Effector CD8-positive, alpha-beta T cell (primary cell): ENCODE measurements around the gene SAMM50.
"Not testable (repeated sequence)": the region's sequence is repeated elsewhere in the genome, so short reads cannot be mapped to it uniquely, and the experiment has no call there.

Source experiments
- DNase-seq: peaks from one replicate; lab custom pipeline; 2025; lab: John Stamatoyannopoulos, UW

The SAMM50 gene

DNA sequence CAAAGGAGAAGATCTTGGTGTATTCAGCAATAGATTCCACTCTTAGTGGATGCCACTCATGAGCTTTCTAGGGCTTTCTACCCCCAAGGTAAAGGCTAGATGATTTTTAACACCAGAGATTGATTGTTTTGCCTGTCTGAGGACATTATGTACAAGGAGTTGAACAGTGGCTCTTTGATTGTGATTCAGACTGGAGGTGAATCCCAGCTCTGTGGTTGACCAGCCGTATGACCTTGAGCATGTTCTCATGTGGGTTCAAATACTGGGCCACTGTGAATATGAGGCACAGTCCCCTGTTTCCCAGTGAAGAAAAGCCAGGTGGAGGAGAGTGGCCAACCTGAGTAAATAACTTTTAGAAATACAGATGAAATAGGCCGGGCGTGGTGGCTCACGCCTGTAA lies 44.9 kb downstream of the SAMM50 start:
- no peak for DNase-seq

DNA sequence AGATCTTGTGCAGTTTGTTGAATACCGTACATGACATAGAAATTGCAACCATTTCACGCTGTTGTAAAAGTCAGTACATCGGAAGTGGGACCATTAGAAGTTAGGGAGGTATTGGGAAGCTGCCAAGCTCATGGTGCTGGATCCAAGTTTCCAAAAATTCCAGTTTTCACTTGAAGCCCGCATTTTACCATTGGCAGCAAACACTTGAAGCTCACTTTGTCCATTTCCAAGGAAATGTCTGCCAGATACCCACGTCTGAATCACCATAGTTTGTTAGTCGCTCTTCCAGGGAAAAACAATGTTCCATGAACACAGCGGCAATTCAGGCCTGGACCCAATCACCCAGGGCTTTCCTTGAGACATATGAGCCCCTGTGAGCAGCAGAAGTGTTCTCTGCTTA lies 46.3 kb downstream of the SAMM50 start:
- no peak for DNase-seq

DNA sequence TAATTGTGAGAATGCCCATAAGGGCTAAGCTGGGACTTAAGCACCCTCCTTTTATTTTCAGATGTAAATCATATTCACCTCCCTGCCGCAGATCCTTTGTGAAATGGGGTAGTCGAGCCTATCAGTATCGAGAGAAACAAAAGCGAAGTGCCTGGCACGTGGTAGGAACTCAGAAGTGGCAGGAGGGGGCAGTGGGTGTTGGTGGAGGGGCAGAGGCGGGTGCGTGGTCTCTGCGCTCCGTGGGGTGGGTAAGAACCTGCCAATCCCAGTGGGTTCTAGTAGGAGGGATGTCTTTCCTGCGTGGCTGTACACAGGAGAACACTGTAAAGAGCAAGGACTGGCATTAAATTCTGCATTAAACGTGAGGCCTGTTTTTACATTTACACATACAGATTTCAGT lies 47.1 kb downstream of the SAMM50 start:
- no peak for DNase-seq

- DNase-seq, result no peak
Measured at GRCh38 chr22:44002997-44003396, 47.8 kb downstream of the SAMM50 start.

DNA sequence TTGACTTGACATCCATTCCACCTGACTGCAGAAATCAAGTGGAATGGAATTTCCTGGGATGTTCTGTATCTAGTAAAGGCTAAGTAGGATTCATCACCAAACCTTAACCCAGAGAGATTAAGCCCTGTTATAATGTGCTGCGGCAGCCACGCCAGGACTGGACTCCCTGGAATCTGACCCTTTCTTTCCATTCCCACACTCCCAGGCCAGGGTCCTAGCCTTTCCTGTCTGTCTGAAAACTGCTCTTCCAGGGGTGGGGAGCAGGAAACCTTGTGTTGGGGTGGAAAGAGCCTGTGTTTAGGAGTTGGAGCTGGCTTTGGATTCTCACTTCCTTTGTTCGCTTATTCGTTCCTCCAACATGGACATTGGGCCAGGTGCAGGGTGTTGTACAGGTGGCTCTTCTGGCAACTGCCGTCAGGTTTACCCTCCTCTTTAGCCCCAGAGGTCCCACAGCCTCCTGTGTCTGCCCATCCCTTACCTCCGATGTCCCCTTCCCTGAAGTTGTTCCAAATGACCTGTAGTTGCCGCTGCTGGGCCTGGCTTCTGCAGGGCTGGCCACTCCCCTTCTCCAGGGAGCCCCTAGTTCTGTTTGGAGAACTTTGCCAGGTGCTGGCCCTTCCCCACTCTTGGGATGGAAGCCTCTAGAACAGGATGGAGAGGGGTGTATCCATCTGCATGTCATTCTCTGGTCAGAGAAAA lies 48.3 kb downstream of the SAMM50 start:
- DNase-seq, result no peak

DNA sequence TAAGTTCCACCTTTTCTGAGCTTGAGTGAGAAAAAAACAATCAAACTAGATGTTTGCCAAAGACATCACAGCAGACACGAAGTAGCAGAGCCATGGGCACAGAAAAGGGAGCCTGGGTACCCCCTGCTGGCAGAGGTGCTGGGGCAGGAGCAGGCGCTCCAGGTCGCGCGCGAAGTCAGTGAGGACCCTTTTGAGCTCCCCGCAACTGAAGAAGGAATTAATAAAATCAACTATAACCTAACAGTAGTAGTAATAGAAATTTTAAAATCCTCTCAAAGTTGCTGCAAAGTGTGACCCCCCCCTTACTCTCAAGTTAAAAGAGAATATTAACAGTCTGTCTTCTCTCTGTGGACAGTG lies 48.8 kb downstream of the SAMM50 start:
- no peak for DNase-seq

GRCh38 chr22:44005524-44005923 lies 50.3 kb downstream of the SAMM50 start:
- no peak for DNase-seq

GRCh38 chr22:44012162-44012561 lies 56.9 kb downstream of the SAMM50 start:
- DNase-seq, result no peak

GRCh38 chr22:44012591-44012990 lies 57.3 kb downstream of the SAMM50 start:
- DNase-seq, result no peak

- DNase-seq, result no peak
Measured at GRCh38 chr22:44014241-44014640, 59.0 kb downstream of the SAMM50 start.

GRCh38 chr22:44016586-44016985 lies 61.3 kb downstream of the SAMM50 start:
- not testable (repeated sequence) for DNase-seq

DNA sequence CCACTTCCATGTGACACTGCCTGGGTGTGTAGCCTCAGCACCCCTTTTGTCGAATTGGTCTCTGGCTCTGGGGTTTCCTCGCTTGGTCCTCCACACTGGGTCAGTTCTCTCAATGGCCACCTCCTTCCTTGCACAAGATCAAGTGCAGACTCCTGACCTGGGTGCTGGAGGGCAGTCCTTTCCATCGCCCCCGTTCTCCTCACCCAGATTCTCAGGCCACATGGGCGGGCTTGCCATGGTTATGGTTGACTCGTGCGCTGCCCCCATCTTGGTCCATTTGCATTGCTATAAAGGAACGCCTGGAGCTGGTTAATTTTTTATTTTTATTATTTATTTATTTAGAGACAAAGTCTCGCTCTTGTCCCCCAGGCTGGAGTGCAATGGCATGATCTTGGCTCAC lies 63.4 kb downstream of the SAMM50 start:
- DNase-seq, result no peak

GRCh38 chr22:44019416-44019815 lies 64.2 kb downstream of the SAMM50 start:
- no peak for DNase-seq

DNA sequence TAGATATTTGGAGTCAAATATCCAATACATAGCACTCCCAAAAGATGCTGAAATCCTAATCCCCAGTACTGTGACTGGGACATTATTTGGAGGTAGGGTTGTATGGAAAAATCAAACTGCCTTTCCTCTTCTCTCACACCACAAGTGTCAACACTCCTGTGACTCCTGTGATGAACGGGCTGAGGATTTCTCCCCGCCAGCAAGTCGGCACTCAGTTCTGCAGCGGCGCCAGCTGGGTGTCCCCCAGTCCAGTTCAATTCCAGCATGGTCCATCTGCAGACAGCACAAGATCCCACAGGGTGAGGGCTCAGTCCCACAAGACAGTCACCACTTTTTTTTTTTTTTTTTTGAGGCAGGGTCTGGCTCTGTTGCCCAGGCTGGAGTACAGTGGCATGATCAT lies 64.6 kb downstream of the SAMM50 start:
- DNase-seq, result no peak

DNA sequence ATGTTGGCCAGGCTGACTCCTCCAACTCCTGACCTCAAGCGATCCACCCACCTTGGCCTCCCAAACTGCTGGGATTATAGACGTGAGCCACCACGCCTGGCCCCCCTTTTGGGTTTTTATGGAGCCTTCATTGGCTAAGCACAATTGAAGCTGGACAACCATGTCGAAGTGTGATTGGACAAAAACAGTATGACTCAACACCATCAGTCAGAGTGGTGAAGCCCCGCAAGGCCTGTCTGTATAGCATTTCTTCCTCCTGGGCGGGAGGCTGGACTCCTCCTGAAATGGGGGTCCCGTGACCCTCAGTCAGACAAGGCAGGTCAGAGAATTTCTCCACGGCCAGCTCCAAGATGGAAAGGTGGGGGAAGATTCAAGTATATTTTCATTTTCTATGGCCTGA lies 65.7 kb downstream of the SAMM50 start:
- no peak for DNase-seq

DNA sequence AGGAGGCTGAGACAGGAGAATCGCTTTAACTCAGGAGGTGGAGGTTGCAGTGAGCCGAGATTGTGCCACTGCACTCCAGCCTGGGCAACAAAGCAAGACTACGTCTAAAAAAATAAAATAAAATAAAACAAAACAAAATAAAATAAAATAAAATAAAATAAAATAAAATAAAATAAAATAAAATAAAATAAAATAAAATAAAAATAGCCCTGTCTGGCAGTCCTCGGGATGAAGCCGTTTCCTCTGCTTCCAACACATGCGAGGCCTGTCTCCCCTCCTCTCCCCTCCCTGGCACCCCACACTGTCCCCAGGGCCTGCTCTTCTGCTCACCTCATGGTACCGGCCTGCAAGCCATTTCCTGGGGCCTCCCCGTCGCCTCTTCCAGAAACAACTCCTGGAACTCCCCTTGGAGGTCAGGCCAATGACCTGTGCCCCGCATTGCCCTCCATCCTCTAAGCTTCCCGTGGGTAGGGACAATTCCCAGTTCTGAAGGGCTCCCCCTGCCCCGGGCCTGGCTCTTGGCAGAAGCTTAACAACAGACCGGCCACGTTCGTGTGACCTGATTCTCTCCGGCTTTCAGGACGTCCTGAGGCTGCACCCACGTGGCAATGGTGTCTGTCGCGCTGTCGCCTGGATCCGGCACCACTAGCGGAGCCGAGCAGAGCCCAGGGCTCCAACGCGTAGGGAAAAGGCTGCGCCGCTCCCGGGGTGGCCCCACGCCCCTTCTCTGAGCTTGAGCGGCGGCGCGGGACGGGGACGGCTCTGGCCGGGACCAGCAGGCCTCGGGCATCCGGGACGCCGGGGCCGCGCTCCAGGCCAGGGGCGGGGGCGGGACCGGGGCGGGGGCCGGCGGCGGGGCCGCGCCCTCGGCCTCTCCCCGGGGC lies 68.4 kb downstream of the SAMM50 start:
- DNase-seq, result no peak

DNA sequence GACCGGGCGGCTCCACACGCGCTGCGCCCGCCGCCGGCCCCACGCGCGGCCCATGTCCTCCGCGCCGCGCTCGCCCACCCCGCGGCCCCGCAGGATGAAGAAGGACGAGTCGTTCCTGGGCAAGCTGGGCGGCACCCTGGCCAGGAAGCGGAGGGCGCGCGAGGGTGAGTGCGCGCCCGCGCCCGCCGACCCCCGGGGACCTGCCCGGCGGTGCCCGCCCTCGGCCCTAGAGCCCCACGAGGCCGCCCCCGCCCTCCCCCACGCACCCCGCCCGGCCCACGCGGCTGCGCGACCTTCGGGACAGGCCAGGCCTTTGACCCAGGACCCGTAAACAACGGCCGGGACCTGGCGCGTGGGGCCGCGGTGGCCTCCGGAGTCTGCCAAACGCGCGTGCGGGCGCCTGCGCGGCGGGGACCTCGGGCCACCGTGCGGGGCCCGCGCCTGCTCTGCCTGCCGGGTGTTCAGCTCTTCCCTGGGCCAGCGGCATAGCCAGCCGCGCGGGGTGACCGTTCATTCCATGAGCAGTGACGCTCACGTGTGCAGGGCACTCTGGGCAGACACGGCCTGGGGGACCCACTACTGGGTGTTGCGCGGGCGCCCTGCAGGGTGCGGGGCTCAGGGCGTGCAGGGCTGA lies 69.2 kb downstream of the SAMM50 start, which contains the start of gene PARVB:
TSS of gene PARVB (plus strand) at position 15 of the 634 bp plus-strand sequence. CDS start at position 53, 38 bp downstream.
- no peak for DNase-seq

GRCh38 chr22:44025171-44026065 lies 70.2 kb downstream of the SAMM50 start:
- DNase-seq, result no peak

GRCh38 chr22:44026066-44026629 lies 70.9 kb downstream of the SAMM50 start:
- DNase-seq, result no peak

- no peak for DNase-seq
Measured at GRCh38 chr22:44026630-44027511, 71.6 kb downstream of the SAMM50 start.
